Esophagus mucosa (tissue), 1 donor: ENCODE results near the gene TNFRSF17. TPM values are rescaled to one million over a fixed set of nuclear protein-coding genes. Genes with fewer than 3 reads are reported as not detected.

Source experiments
- ATAC-seq: fragments of 200-7000 bp; cut with Tn5 transposase; one replicate; pipeline ENCODE4 v1.9.1; 2020
- total RNA-seq: library from RNA; stranded (reverse); gene quantifications from one replicate; pipeline ENCODE4 v1.2.4, GENCODE V29; 2023
- donor health status: DM: yes; HTN: yes; CAD: no.

Gene TNFRSF17
- total RNA-seq, 1 donor from 2014 or later, result 0.24 TPM

DNA sequence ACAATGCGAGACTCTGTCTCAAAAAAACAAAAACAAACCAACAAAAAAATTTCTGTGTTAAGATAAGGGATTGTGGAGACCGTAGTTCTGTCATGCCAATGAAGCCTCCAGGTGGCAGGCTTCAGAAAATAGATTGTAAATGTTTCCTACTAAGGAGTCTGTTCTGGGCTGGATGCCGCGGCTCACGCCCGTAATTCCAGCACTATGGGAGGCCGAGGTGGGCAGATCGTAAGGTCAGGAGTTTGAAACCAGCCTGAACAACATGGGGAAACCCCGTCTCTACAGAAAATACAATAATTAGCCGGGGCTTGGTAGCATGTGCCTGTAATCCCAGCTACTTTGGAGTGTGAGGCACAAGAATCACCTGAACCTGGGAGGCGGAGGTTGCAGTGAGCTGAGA lies 7.1 kb downstream of the TNFRSF17 start:
- ATAC-seq, result no peak

DNA sequence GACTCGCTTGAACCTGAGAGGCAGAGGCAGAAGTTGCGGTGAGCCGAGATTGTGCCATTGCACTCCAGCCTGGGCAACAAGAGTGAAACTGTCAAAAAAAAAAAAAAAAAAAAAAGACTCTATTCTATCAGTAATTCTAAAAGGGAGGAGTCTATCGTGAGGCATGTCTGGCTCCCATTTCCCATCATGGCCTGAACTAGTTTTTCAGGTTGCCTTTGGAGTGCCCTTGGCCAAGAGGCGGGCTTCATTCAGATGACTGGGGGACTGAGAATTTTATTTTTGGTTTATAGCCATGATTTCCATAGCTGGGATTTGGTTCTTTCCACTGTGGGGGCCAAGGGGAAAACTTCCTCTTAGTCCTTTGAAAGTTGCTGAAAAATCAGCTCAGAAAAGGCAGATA lies 8.1 kb downstream of the TNFRSF17 start:
- peak; percentile 41 for ATAC-seq

DNA sequence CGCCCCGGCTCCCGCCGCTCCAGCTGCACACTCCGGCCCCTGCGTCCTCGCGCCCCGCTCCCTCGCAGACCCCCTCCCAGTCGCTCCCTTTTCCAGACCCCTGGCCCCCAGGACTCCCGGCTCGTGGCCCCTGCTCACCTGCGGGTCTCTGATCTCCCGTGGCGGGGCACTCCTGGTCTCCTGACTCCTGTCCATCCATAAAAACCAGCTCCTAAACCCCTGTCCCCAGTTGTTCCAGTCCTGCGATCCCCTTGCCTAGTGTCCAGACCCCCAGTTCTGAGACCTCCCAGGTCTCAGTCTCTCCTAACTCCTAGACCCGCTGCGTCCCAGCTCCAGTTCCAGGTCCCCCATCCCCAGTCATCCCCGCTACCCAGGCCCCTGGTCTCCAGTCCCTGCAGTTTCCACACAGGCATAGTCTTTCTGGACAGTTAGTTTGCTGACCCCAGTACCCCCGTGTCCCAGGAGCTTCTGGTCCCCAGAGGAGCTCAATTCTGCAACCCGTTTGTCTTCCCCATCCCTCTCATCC lies 11.9 kb downstream of the TNFRSF17 start:
- ATAC-seq, result peak; percentile 2

DNA sequence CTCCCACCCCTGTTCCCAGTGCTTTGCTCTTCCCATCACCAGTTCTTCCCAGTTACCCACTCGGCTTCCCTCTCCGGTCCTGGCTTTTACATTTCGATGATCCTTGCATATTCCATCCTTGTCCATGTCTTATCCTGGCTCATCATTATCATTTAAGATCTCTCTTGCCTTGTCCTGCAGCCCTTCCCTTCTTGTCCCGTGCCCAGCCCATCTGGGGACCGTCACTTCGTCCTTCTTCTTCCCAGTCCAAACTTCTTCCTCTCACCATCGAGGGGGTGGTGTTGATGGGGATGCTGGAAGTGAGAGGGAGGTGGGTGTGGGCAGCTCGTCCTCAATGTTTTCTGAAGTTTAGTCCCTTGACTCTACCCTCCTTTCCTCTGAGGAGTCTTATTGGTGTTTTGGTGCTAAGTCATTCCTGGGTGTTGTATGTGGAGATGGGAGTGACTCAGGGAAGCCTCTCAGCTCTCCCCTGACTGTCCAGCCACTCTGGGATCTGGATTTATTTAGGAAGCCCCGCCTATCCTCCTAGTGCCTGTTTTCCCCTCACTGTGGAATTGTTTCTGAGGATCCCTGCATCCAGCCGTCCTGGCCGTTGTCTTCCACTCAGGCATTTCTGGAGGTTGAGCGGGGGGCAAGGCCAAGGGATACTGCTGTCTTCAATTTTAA lies 12.5 kb downstream of the TNFRSF17 start:
- peak; percentile 46 for ATAC-seq

DNA sequence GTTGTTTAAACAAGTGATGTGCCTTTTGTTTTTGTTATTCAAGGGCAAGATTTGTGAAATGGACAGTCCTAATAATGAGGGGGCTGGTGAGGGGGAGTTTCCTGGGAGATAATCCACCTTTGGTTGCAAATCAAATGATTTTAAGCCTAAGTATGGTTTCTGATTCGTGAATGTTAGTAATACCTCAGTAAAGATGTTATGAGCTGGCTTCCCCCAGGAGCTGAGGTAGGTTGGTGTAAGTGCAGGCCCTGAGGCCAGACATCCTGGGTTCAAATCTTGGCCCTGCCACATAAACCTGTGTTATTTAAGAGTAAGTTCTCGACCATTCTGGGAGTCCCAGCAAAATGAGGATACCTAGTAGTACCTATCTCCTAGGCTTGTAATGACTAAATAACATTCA lies 13.1 kb downstream of the TNFRSF17 start:
- ATAC-seq, result no peak

DNA sequence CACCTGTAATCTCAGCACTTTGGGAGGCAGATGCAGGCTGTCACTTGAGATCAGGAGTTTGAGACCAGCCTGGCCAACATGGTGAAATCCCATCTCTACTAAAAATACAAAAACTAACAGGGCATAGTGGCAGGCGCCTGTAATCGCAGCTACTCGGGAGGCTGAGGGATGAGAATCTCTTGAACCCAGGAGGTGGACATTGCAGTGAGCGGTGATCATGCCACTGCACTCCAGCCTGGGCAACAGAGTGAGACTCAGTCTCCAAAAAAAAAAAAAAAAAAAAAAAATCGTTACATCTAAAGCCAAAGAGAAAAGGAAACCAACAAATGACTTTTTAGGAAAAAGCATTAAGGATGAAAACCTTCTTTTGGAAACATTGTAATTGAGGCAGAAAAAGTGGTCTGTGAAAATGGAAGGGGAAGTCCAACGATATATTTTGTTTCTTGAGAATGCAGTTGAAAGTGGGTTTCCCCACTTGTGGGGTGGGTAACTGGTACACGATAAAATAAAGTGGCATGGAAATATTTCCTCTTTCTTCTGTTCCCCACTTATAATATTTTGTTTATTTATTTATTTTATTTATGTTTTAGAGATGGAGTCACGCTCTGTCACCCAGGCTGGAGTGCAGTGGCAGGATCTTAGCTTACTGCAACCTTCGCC lies 14.1 kb downstream of the TNFRSF17 start:
- no peak for ATAC-seq

DNA sequence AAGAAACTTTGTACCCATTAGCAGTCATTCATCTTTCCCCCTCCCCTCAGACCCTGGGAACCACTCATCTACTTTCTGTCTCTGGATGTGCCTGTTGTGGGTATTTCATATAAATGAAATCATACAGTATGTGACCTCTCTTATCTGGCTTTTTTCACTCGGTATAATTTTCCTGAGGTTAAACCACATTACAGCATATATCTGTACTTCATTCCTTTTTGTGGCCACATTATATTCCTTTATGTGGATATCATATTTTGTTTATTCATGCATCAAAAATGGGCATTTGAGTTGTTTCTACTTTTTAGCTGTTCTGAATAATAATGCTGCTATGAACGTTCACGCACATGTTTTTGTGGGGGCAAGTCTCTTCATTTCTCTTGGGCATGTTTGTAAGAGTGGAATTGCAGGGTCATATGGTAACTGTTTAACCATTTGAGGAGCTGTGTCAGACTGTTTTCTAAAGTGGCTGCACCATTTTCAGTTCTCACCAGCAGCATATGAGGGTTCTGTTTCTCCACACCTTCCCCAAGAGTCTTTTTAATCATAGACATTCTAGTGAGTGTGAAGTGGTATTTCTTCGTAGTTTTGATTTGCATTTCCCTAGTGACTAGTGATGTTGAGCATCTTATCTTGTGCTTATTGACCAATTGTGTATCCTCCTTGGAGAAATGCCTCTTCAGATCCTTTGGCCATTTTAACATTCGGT lies 15.3 kb downstream of the TNFRSF17 start:
- no peak for ATAC-seq

DNA sequence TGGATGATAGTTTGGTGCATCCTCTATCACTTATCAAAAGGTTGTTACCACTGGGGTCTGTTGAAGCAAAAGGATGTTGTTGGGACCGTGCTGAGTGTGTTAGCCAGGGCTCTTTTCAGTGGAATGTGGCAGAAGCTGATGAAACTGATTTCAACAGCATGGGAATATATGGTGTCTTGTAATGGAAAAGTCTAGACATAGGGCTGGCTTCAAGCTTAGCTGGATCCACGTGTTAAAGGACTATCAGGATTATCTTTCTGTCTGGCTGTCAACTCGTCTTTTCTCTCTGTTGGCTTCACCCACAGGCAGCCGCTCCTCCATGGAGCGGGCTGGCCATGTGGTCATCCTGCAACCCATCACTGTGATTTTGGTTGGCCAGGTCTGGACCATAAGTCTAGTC lies 20.2 kb downstream of the TNFRSF17 start:
- no peak for ATAC-seq

DNA sequence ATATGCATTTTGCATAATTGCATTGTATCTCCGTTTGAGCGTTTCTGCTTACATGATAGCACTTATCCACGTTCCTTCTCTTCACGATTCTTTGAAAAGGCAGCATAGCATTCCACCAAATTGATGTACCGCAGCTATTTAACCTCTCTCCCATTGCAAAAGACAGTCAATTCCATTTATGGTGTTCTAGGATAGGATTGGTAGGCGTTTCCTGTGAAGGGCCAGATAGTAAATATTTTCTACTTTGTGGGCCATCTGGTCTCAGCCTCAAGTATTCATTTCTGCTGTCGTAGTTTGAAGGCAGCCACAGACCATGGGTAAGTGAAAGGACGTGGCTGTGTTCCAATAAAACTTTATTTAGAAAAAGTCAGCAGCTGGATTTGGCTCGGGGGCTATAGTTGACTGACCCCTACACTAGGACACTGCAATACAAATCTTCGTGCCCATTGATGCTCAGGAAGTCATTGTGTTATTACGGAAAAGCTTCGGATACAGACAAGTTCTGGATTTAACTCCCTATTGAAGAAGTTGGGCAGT lies 21.6 kb downstream of the TNFRSF17 start:
- no peak for ATAC-seq

DNA sequence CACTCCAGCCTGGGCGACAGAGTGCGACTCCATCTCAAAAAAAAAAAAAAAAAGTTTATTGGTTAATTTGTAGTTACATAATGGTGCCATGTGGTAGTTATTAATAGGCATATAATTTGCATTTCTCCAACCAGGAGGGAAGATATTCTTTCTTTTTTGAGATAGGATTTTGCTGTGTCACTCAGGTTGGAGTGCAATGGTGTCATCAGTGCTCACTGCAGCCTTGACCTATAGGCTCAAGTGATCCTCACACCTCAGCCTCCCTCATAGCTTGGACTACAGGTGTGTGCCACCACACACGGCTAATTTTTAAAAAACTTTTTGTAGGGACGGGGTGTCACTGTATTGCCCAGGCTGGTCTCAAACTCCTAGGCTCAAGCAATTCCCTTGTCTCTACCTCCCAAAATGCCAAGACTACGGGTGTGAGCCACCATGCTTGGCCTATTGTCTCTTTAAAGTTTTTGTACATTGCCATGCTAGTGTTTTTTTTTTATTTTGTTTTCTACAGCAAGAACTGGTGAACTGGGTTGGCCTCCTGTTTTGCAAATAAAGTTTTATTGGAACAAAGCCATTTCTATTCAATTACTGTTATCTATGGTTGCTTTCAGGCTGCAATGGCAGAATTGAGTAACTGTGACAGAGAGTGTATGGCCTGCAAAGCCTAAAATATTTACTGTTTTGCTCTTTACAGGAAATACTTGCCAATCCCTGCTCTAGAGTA lies 23.4 kb downstream of the TNFRSF17 start:
- no peak for ATAC-seq

DNA sequence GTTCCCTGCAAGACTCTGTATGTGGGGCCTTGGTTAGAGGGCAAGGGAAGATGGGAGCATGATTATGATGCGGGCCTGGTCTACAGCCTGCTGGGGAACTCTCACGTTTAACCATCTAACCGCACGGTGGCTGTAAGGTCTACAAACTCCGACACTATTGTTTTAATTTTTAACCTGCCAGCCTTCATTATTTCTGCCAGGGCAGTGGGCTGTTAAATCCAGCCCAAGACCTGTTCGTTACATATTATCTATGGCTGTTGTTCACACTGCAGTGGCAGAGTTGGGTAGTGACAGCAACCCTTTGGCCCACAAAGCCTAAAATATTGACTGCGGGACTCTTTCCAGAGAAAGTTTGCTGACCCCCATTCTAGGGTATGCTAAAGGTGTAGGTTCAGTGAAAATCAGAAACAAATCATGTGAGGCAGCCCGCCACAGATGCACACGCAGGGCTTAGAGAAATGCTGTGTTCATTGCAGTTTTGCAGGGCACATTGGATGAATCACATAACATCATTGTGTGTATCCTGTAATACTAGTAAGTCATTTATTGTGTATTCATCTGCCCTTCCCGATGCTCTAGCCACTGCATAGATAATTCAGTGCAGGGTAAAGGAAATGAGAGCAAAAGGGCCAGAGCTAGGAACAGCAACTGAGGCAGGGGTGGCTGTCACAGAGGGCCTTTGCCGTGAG lies 25.8 kb downstream of the TNFRSF17 start:
- ATAC-seq, result no peak

DNA sequence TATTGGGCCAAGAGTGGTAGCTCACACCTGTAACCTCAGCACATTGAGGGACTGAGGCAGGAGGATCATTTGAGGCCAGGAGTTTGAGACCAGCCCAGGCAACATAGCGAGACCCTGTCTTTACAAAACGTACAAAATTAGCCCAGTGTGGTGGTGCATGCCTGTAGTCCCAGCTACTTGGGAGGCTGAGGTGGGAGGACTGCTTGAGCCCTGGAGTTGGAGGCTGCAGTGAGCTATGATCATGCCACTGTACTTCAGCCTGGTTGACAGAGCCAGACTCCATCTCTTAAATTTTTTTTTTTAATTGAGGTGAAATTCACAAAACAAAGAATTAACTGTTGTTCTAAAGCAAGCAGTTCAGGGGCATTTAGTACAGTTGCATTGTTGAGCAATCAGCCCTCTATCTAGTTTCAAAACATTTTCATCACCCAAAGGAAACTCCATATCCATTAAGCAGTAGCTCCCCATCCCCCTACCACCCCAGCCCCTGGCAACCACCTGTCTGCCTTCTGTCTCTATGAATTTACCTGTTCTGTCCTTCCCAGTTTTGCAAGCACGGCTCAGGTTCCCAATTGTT lies 27.1 kb downstream of the TNFRSF17 start:
- ATAC-seq, result no peak

DNA sequence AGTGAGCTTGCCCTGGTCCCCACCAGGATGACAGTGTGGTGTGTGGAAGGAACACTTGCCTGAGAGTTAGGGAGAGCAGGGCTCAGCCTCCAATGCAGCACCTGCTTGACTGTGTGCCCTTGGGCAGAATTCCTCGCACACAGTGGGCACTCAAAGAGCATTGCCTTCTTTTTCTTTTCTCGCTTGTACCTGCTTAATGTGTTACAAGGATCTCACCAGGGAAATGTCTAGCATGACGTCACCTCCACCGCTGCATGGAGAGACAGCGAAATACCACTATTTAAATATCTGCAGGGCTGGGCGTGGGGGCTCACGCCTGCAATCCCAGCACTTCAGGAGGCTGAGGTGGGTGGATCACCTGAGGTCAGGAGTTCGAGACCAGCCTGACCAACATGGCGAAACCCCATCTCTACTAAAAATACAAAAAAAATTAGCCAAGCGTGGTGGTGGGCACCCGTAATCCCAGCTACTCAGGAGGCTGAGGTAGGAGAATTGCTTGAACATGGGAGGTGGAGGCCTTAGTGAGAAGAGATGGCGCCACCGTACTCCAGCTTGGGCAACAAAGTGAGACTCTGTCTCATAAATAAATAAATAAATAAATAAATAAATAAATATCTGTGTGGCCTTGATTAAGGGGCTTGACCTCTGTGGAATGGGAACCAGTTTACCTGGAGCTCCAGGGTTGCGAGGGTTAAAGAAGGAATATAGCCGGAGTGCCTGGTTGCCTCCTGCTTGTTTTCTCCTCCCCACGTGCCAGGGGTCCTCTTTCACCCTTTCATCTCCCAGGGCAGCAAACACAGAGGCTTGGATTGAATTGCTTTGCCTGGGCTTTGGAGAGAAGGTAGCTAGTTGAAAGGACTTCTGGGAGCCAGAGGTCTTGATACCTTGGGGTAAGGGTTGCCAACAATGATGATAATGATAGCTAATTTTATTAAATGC lies 27.8 kb downstream of the TNFRSF17 start:
- ATAC-seq, result no peak

DNA sequence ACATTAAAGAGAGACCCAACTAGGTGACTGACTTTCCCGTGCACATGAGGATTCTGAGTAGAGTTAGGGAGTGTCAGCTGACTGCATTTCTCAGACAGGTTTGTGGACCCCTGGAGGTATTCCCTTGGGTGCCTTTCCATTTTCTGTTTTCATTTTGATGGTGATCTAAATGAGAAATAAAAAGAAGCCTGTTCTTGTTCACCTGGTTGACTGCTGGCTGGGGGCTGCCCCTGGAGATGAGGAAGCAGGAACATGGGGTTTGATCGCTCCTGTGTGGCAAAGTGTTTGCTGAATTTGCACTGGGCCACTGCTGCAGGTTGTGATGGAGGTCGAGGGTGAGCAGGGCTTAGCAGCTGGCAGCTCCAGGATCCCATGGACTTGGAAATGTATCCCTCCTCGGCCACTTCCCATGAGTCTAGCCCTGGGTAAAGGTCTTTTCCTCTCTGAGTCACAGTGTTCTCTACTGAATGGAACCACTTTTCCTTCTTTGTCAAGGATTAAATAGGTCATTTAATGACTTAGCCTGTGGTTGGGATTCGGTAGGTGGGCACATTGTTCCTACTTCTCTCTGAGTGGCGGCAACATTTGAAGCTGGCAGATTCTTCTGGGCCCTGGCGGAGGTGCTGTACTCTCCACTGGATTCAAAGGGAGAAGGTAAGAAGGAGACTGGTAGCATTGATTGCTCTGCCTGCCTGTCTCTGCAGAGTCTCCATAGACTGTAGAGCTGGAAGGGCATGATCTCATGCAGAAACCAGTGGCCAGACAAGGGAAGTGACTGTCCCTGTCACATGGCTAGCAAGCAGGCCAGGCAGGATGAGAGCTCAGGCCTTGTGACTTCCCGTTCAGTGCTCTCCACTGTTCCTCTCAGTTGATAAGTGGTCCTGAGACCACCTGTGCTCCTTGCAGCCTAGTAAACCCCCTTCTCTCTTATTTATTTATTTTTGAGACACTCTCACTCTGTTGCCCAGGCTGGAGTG lies 29.4 kb downstream of the TNFRSF17 start:
- peak; percentile 77 for ATAC-seq

DNA sequence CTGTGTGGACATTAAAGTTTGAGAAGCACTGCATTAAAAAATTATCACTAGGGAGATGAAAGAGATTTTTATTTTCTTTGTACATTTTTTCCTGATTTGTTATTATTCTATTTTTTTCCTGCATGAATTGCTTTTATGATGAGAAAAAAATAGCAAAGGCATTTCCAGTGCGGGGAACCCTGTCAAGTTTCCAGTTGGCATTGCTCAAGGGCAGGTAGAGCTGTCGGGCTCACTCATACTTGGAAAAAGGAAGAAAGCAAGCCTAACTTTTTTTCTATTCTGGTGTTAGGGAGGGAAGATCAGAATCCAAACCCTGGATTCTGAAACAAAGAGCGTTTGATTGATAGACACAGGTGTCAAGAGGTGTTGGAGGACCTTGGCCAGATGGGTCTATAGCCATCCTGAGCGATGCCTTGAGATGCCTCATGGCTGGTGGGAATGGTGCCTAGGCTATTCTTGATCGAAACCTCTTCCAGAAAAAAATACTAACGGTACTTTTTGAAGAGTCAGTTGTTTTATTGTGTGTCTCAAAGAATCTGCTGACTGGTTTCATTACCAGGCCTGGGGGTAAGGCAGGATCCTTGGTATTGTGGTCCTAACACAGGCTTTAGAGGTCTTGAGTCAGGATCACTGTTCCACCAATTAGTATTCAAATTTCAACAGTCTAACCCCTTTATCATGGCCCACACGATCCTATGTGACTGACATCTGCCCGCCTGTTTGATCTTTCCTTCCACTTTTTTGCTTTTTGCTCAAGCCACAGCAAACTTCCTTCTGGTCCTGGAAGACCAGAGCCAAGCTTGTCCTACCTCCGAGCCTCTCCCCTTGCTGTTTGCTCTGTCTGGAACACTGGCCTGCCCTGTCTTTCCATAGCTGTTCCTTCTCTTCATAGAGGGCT lies 31.7 kb downstream of the TNFRSF17 start:
- no peak for ATAC-seq

DNA sequence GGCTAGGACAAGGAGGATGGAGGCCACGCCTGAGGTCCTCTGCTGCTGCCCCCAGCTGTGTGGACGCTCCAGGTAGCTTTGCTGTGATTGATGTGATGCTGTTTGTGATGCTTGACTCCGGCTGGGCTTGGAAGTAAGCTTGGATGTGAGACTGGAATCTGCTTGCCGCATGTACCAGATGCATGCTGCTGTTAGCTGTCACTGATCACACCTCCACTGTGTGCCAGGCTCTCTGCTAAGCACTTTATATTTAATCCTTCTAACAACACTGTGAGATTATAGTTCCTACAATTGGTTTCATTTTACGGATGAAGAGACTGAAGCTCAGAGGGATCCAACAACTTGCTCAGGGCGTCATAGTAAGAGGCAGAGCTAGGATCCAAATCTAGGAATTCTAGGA lies 35.0 kb downstream of the TNFRSF17 start:
- no peak for ATAC-seq

DNA sequence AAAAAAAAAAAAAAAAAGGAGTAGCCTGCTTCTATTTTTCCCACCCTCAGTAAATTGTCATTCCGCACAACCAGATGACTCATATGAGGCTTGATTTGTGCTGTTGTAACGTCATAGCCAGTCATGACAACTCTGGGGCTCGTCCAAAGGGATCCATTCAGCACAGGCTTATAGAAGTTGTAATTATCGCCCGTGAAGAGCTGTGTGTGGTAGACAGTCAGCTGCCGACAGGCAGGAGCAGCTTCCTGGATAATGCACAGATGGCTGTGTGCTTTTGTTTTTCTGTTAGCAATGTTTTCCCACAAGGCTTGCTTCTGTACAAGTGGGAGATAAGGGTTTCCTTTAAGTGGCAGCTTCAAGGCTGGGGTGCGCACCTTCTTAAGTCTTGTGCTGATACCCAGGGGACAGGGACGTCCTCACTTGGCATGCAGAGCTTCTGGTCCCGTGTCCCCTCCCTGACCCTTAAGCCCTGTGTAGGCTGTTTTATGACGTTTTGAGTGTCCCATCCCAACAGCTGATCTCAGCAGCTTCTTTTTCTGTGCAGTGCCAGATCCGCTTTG lies 37.5 kb downstream of the TNFRSF17 start:
- ATAC-seq, result peak; percentile 88

DNA sequence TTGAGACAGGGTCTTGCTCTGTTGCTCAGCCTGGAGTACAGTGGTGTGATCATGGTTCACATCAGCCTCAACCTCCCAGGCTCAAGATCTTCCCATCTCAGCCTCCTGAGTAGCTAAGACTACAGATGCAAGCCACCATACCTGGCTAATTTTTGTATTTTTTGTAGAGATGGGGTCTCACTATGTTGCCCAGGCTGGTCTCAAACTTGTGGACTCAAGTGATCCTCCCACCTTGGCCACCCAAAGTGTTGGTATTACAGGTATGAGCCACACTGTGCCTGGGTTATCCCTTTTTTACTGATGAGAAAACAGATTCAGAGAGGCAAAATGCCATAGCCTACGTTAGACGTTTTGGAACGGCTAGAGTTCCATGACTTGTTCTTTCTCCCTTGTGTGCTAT lies 41.6 kb downstream of the TNFRSF17 start:
- ATAC-seq, result no peak
